Measurements from ENCODE around the gene ATXN1. TPM values are rescaled to one million over a fixed set of nuclear protein-coding genes. Genes with fewer than 3 reads are reported as not detected.

The ATXN1 gene
- polyA plus RNA-seq, 1 donor: 13.6 TPM

GRCh38 chr6:16684896-16685554 lies 76.2 kb downstream of the ATXN1 start:
- WGBS (ENCODE audit: insufficient coverage, low lambda C conversion rate): no CpG with 5 or more reads among the region's 7 CpGs
- no peaks in the 10 kb centered on the region for H3K9me3 ChIP-seq (ENCODE audit: control insufficient read depth, low read depth, low read length)
- H3K4me1 ChIP-seq (ENCODE audit: control insufficient read depth, insufficient read depth, low read length): peaks cover 1% of the 10 kb centered on the region
- DNase-seq: no peak
- no peaks in the 10 kb centered on the region for H3K27me3 ChIP-seq (ENCODE audit: control insufficient read depth, insufficient read depth, low read length)
- peaks cover 3% of the 10 kb centered on the region for H3K36me3 ChIP-seq (ENCODE audit: control insufficient read depth, insufficient read depth, low read length)
- H3K27ac ChIP-seq (ENCODE audit: low read length): no peak overlapping the region
- no peak overlapping the region for H3K4me3 ChIP-seq (ENCODE audit: low read length)

DNA sequence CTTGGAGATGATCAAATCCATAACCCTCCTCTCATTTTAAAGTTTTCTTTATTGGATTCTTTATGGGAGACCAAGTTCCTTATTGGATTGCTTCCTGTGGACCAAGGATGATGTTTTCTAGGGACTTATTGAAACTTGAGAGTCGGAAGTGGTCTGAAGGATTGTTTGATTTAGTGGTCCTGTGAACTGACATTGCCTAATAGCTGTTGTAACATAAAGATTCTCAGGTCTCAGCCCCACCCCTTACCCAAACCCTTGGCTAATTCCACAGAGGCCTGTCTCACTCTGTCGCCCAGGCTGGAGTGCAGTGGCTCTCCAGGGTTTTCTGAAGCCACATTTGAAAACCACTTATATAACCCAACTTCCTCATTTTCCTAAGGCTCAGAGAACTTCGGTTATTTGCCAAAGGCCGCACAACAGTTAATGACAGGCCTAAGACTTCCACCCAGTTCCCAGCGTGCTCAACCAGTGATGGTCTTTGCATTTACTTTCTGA lies 77.0 kb downstream of the ATXN1 start:
- 100% methylated on average over 1 of the region's 5 CpGs for WGBS (ENCODE audit: insufficient coverage, low lambda C conversion rate)
- no peaks in the 10 kb centered on the region for H3K27me3 ChIP-seq (ENCODE audit: control insufficient read depth, insufficient read depth, low read length)

GRCh38 chr6:16683641-16684194 lies 77.5 kb downstream of the ATXN1 start:
- peaks cover 3% of the 10 kb centered on the region for H3K36me3 ChIP-seq (ENCODE audit: control insufficient read depth, insufficient read depth, low read length)
- no peak overlapping the region for H3K4me3 ChIP-seq (ENCODE audit: low read length)
- WGBS (ENCODE audit: insufficient coverage, low lambda C conversion rate): no CpG with 5 or more reads among the region's 4 CpGs
- H3K27ac ChIP-seq (ENCODE audit: low read length): no peak overlapping the region
- H3K4me1 ChIP-seq (ENCODE audit: control insufficient read depth, insufficient read depth, low read length): no peaks in the 10 kb centered on the region
- H3K27me3 ChIP-seq (ENCODE audit: control insufficient read depth, insufficient read depth, low read length): no peaks in the 10 kb centered on the region
- H3K9me3 ChIP-seq (ENCODE audit: control insufficient read depth, low read depth, low read length): no peaks in the 10 kb centered on the region
- DNase-seq: no peak

More for the DNA sequence above, 77.0 kb downstream of the ATXN1 start:
- no peak overlapping the region for H3K4me3 ChIP-seq (ENCODE audit: low read length)
- no peak overlapping the region for H3K27ac ChIP-seq (ENCODE audit: low read length)
- peaks cover 3% of the 10 kb centered on the region for H3K36me3 ChIP-seq (ENCODE audit: control insufficient read depth, insufficient read depth, low read length)
- no peaks in the 10 kb centered on the region for H3K4me1 ChIP-seq (ENCODE audit: control insufficient read depth, insufficient read depth, low read length)
- H3K9me3 ChIP-seq (ENCODE audit: control insufficient read depth, low read depth, low read length): no peaks in the 10 kb centered on the region
- DNase-seq: no peak

GRCh38 chr6:16681260-16681873 lies 79.9 kb downstream of the ATXN1 start:
- Histone ChIP-seq H3K9me3 (ENCODE audit: control insufficient read depth, low read depth, low read length) (no peaks in the 10 kb centered on the region), H3K27ac (ENCODE audit: low read length) (no peak overlapping the region), H3K27me3 (ENCODE audit: control insufficient read depth, insufficient read depth, low read length) (no peaks in the 10 kb centered on the region), H3K4me1 (ENCODE audit: control insufficient read depth, insufficient read depth, low read length) (no peaks in the 10 kb centered on the region), H3K36me3 (ENCODE audit: control insufficient read depth, insufficient read depth, low read length) (peaks cover 3% of the 10 kb centered on the region), H3K4me3 (ENCODE audit: low read length) (no peak overlapping the region)
- 100% methylated on average over 1 of the region's 8 CpGs for WGBS (ENCODE audit: insufficient coverage, low lambda C conversion rate)
- DNase-seq: no peak

GRCh38 chr6:16679050-16679449 lies 82.2 kb downstream of the ATXN1 start:
- Histone ChIP-seq H3K27ac (ENCODE audit: low read length) (no peak overlapping the region), H3K27me3 (ENCODE audit: control insufficient read depth, insufficient read depth, low read length) (no peaks in the 10 kb centered on the region), H3K36me3 (ENCODE audit: control insufficient read depth, insufficient read depth, low read length) (peaks cover 3% of the 10 kb centered on the region), H3K9me3 (ENCODE audit: control insufficient read depth, low read depth, low read length) (no peaks in the 10 kb centered on the region), H3K4me1 (ENCODE audit: control insufficient read depth, insufficient read depth, low read length) (no peaks in the 10 kb centered on the region), H3K4me3 (ENCODE audit: low read length) (no peak overlapping the region)
- 100% methylated on average over 1 of the region's 1 CpG for WGBS (ENCODE audit: insufficient coverage, low lambda C conversion rate)
- DNase-seq: no peak

DNA sequence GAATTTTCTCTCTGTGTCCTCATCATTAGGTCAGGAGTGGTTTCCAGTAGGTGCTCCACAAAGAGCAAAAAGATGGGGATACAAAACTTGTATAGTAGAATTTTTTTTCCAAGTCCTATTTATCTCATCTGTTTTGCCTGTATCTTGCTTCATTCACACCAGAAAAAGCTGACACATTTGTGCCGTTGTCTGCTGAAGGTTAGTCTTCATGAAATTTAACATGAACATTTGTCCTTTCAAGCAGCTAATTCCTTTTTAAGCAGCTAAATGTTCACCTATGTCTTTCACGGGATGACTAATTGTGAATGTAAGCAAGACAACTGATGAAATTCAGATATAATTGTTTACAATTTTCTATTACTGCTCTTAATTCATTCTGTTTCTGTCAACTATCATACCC lies 83.8 kb downstream of the ATXN1 start:
- Histone ChIP-seq H3K4me3 (ENCODE audit: low read length) (no peak overlapping the region), H3K4me1 (ENCODE audit: control insufficient read depth, insufficient read depth, low read length) (no peaks in the 10 kb centered on the region), H3K9me3 (ENCODE audit: control insufficient read depth, low read depth, low read length) (no peaks in the 10 kb centered on the region), H3K36me3 (ENCODE audit: control insufficient read depth, insufficient read depth, low read length) (peaks cover 3% of the 10 kb centered on the region), H3K27ac (ENCODE audit: low read length) (no peak overlapping the region), H3K27me3 (ENCODE audit: control insufficient read depth, insufficient read depth, low read length) (no peaks in the 10 kb centered on the region)
- 72% methylated on average over 2 of the region's 2 CpGs for WGBS (ENCODE audit: insufficient coverage, low lambda C conversion rate)
- DNase-seq: no peak

- H3K27ac ChIP-seq (ENCODE audit: low read length): no peak overlapping the region
- H3K4me3 ChIP-seq (ENCODE audit: low read length): no peak overlapping the region
- WGBS (ENCODE audit: insufficient coverage, low lambda C conversion rate): no CpG with 5 or more reads among the region's 6 CpGs
Measured at GRCh38 chr6:16676978-16677377, 84.3 kb downstream of the ATXN1 start.

DNA sequence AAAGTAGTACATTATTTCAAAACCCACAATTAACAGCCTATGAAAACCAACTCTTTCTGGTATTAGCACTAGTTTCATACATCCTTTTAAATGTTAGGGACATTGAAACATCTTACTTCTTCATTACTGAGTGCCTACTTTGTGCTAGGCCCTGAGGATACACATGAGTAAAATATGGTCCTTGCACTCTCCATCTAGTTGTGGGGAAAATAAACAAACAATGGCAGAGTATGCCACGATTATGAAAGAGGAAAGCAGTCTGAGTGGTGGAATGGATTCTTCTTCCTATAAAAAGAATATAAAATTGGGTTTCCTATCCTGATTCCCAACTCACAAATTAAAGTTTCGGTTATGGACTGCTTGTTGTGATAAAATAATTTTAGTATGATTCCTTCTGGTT lies 84.9 kb downstream of the ATXN1 start:
- no peaks in the 10 kb centered on the region for H3K4me1 ChIP-seq (ENCODE audit: control insufficient read depth, insufficient read depth, low read length)

More at GRCh38 chr6:16676978-16677377, 84.3 kb downstream of the ATXN1 start:
- DNase-seq: no peak
- no peaks in the 10 kb centered on the region for H3K27me3 ChIP-seq (ENCODE audit: control insufficient read depth, insufficient read depth, low read length)
- no peaks in the 10 kb centered on the region for H3K9me3 ChIP-seq (ENCODE audit: control insufficient read depth, low read depth, low read length)
- H3K4me1 ChIP-seq (ENCODE audit: control insufficient read depth, insufficient read depth, low read length): no peaks in the 10 kb centered on the region
- H3K36me3 ChIP-seq (ENCODE audit: control insufficient read depth, insufficient read depth, low read length): peaks cover 3% of the 10 kb centered on the region

GRCh38 chr6:16674801-16675392 lies 86.4 kb downstream of the ATXN1 start:
- no peak overlapping the region for H3K4me3 ChIP-seq (ENCODE audit: low read length)
- no peak for DNase-seq
- H3K4me1 ChIP-seq (ENCODE audit: control insufficient read depth, insufficient read depth, low read length): no peaks in the 10 kb centered on the region
- H3K27ac ChIP-seq (ENCODE audit: low read length): no peak overlapping the region
- H3K9me3 ChIP-seq (ENCODE audit: control insufficient read depth, low read depth, low read length): no peaks in the 10 kb centered on the region
- H3K36me3 ChIP-seq (ENCODE audit: control insufficient read depth, insufficient read depth, low read length): no peaks in the 10 kb centered on the region
- no peaks in the 10 kb centered on the region for H3K27me3 ChIP-seq (ENCODE audit: control insufficient read depth, insufficient read depth, low read length)
- 93% methylated on average over 3 of the region's 4 CpGs for WGBS (ENCODE audit: insufficient coverage, low lambda C conversion rate)

More for the DNA sequence above, 84.9 kb downstream of the ATXN1 start:
- Histone ChIP-seq H3K27ac (ENCODE audit: low read length) (no peak overlapping the region), H3K27me3 (ENCODE audit: control insufficient read depth, insufficient read depth, low read length) (no peaks in the 10 kb centered on the region), H3K36me3 (ENCODE audit: control insufficient read depth, insufficient read depth, low read length) (no peaks in the 10 kb centered on the region), H3K4me3 (ENCODE audit: low read length) (no peak overlapping the region), H3K9me3 (ENCODE audit: control insufficient read depth, low read depth, low read length) (no peaks in the 10 kb centered on the region)
- WGBS (ENCODE audit: insufficient coverage, low lambda C conversion rate): 100% methylated on average over 2 of the region's 2 CpGs
- DNase-seq: no peak

DNA sequence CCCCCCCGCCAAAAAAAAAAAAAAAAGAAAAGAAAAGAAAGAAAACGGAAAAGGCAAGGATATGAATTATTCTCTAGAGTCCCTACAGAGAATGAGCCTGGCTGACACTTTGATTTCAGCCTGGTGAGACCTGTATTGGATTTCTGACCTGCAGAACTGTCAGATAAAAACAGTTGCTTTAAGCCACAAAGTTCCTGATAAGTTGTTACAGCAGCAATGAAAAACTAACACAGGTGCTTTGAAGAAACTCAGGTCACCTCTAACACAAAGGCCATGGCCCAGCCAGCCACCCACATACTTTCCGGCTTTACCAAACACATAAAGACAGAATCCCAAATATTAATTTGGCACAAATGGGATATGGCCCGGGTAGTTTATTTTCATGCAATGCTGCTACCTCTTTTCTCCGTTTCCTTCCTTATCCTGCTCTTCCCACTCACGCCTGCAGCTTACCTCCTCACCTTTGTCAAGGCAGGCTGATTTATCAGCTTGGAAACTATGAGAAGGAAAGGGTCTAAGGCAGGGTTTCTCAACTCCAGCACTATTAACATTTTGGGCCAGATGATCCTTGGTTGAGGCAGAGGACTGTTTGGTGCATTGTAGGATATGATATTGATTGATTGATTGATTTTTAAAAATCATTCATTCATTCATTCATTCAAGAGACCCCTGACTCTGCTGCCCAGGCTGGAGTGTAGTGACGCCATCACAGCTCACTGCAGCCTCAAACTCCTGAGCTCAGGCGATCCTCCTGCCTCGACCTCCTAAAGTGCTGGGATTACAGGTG lies 88.1 kb downstream of the ATXN1 start:
- Histone ChIP-seq H3K9me3 (ENCODE audit: control insufficient read depth, low read depth, low read length) (no peaks in the 10 kb centered on the region), H3K4me1 (ENCODE audit: control insufficient read depth, insufficient read depth, low read length) (no peaks in the 10 kb centered on the region), H3K36me3 (ENCODE audit: control insufficient read depth, insufficient read depth, low read length) (no peaks in the 10 kb centered on the region), H3K27me3 (ENCODE audit: control insufficient read depth, insufficient read depth, low read length) (no peaks in the 10 kb centered on the region), H3K4me3 (ENCODE audit: low read length) (no peak overlapping the region), H3K27ac (ENCODE audit: low read length) (no peak overlapping the region)
- WGBS (ENCODE audit: insufficient coverage, low lambda C conversion rate): 100% methylated on average over 2 of the region's 9 CpGs
- DNase-seq: no peak

Measured in large intestine (tissue), 3 donors.